ENCODE data around the gene TUBB4A. TPM values are rescaled to one million over a fixed set of nuclear protein-coding genes. Genes with fewer than 3 reads are reported as not detected.
A peak's percentile ranks its signal among the peaks of the same experiment; 100 is the strongest.

TUBB4A gene
- total and polyA plus RNA-seq, 9 of the 15 experiments (the other 6 are each of a cell fraction or from before 2014, with no cell fraction given), result 0.14 to 7.0 (median 0.75) TPM

DNA sequence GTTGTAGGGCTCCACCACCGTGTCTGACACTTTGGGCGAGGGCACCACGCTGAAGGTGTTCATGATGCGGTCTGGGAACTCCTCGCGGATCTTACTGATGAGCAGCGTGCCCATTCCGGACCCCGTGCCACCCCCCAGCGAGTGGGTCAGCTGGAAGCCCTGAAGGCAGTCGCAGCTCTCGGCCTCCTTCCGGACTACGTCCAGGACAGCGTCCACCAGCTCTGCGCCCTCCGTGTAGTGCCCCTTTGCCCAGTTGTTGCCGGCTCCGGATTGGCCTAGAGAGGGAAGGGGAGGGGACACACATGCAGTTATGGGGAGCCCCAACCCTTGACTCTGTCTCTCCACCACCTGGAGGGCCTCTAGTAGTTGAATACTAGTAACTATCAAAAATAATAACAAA lies 6.2 kb downstream of the TUBB4A start:
- Histone ChIP-seq H3K36me3 (ENCODE audit: control insufficient read depth, insufficient read depth, low read length) (no peaks in the 10 kb centered on the region), H3K4me1 (replicated peaks in 1 of 2; ENCODE audit: control insufficient read depth in 2 of 2, insufficient read depth in 2 of 2, low read length in 2 of 2) (peaks cover 0 to 11% of the 10 kb centered on the region in 2 experiments; a peak in 3 of 5 replicates), H3K9me1 (ENCODE audit: control insufficient read depth, insufficient read depth, low read length) (peaks cover 5% of the 10 kb centered on the region), H2AFZ (ENCODE audit: low read depth, low read length) (no peak overlapping the region), H3K4me2 (ENCODE audit: insufficient read depth, low read length) (no peak overlapping the region), H3K27ac (ENCODE audit: extremely low read depth, low read depth, low read length) (no peak overlapping the region), H4K20me1 (replicated peaks; ENCODE audit: control insufficient read depth, insufficient read depth, low read length) (no peaks in the 10 kb centered on the region), H3K9me3 (replicated peaks; ENCODE audit: control insufficient read depth, insufficient read depth, low read depth, low read length) (no peaks in the 10 kb centered on the region; the same call in 1 of the 2 replicates), H3K9ac (ENCODE audit: insufficient read depth in 1 of 2, low read depth in 2 of 2, low read length in 2 of 2) (no peak overlapping the region), H3K27me3 (ENCODE audit: control insufficient read depth in 2 of 2, insufficient read depth in 2 of 2, low read length in 2 of 2) (no peaks in the 10 kb centered on the region), H3K79me2 (ENCODE audit: control insufficient read depth, insufficient read depth, low read length) (no peaks in the 10 kb centered on the region), H3K4me3 (no peak overlapping the region)
- BruUV-seq (replicated peaks), result no TSS peak
- no peak for TF ChIP-seq TGIF2 (CRISPR knock-in tag; IDR thresholded peaks at IDR 0.05)
- no peak for TF ChIP-seq CEBPG (CRISPR knock-in tag; IDR thresholded peaks at IDR 0.05)
- no peak for TF ChIP-seq CEBPG (tag; conservative IDR thresholded peaks at IDR 0.05 in 1 of 2, IDR thresholded peaks at IDR 0.05 in 1 of 2)
- no peak for TF ChIP-seq CBX1 (IDR thresholded peaks at IDR 0.05; ENCODE audit: low read depth)
- no peak for TF ChIP-seq ZNF282 (CRISPR knock-in tag; IDR thresholded peaks at IDR 0.05)
- no peak for TF ChIP-seq ZNF586 (CRISPR knock-in tag; conservative IDR thresholded peaks at IDR 0.05)
- TF ChIP-seq, protein P1, sequence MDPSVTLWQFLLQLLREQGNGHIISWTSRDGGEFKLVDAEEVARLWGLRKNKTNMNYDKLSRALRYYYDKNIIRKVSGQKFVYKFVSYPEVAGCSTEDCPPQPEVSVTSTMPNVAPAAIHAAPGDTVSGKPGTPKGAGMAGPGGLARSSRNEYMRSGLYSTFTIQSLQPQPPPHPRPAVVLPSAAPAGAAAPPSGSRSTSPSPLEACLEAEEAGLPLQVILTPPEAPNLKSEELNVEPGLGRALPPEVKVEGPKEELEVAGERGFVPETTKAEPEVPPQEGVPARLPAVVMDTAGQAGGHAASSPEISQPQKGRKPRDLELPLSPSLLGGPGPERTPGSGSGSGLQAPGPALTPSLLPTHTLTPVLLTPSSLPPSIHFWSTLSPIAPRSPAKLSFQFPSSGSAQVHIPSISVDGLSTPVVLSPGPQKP (CRISPR knock-in tag; IDR thresholded peaks at IDR 0.05), result no peak
- TF ChIP-seq NCOA6 (IDR thresholded peaks at IDR 0.05), result no peak
- TF ChIP-seq RBM34 (IDR thresholded peaks at IDR 0.05; ENCODE audit: borderline replicate concordance, insufficient read depth, low read length), result no peak
- TF ChIP-seq RUNX1 (IDR thresholded peaks at IDR 0.05; ENCODE audit: low read depth), result no peak
- TF ChIP-seq, protein P2, sequence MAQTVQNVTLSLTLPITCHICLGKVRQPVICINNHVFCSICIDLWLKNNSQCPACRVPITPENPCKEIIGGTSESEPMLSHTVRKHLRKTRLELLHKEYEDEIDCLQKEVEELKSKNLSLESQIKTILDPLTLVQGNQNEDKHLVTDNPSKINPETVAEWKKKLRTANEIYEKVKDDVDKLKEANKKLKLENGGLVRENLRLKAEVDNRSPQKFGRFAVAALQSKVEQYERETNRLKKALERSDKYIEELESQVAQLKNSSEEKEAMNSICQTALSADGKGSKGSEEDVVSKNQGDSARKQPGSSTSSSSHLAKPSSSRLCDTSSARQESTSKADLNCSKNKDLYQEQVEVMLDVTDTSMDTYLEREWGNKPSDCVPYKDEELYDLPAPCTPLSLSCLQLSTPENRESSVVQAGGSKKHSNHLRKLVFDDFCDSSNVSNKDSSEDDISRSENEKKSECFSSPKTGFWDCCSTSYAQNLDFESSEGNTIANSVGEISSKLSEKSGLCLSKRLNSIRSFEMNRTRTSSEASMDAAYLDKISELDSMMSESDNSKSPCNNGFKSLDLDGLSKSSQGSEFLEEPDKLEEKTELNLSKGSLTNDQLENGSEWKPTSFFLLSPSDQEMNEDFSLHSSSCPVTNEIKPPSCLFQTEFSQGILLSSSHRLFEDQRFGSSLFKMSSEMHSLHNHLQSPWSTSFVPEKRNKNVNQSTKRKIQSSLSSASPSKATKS (CRISPR knock-in tag; IDR thresholded peaks at IDR 0.05), result no peak
- TF ChIP-seq GABPB2 (CRISPR knock-in tag; conservative IDR thresholded peaks at IDR 0.05), result no peak
- TF ChIP-seq ZNF224 (CRISPR knock-in tag; IDR thresholded peaks at IDR 0.05), result no peak
- no peak for TF ChIP-seq PCBP1 (IDR thresholded peaks at IDR 0.05; ENCODE audit: low read depth, low read length, poor library complexity, severe bottlenecking)
- intact Hi-C loops (cut with micrococcal nuclease), result no loop called here
- 80% methylated on average over 17 of the region's 19 CpGs for WGBS (ENCODE audit: insufficient coverage, low coverage, missing lambda C conversion rate)
- peak in 1 of 4 experiments; percentile 3 for DNase-seq (ENCODE audit: extremely low read depth in 1 of 4, low spot score in 3 of 4)
- in situ Hi-C loops (cut with MboI), result no loop called here
- FAIRE-seq, result no peak
- ATAC-seq, result no peak
- ChIA-PET POLR2A (interaction anchor here (1.3 kb wide), 1 partner anchor 368 kb away, joined by 4 read pairs; no protein-coding TSS in a partner anchor), CTCF (ENCODE audit: low intra/inter-chr PET ratio) (no interaction called here)
